ENCODE measurements around the gene GAL3ST3.
A peak's percentile ranks its signal among the peaks of the same experiment; 100 is the strongest.
"Not testable (repeated sequence)": the region's sequence is repeated elsewhere in the genome, so short reads cannot be mapped to it uniquely, and the experiment has no call there.

The GAL3ST3 gene, protein sequence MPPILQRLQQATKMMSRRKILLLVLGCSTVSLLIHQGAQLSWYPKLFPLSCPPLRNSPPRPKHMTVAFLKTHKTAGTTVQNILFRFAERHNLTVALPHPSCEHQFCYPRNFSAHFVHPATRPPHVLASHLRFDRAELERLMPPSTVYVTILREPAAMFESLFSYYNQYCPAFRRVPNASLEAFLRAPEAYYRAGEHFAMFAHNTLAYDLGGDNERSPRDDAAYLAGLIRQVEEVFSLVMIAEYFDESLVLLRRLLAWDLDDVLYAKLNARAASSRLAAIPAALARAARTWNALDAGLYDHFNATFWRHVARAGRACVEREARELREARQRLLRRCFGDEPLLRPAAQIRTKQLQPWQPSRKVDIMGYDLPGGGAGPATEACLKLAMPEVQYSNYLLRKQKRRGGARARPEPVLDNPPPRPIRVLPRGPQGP

DNA sequence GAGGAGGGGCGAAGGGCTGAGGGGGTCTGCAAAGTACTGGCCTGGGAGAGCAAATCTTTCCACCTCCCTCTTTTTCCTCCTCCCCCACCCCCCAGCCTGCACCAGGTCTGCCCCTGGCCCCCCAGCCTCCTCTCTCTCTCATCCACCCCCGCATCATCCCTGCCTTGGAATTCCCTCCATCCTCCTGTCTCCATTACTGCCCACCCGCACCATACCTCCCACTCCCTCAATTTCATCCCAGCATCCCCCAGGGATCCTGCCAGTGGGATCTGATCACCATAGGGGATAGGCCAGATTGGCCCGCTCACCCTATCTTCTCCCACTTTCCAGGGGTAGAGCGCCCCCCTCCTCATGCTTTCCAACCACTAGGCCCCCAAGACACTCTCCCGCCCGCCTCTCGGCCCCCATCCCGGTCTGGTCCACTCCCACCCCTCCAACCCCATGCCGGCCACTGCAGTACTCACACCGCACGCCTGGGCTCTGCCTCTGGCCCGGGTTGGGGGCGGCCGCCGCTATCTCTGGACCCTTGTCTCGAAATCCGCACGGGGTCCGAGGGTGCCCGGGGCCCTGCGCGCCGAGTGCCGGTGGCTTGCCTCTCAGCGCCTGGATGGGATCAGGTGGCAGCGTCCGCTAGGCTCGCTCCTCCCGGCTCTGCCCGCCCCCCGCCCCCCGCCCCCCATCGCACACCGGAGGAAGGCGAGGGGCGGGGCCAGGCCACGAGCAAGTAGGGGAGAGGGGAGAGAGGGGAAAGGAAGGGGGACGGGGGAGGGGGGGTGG lies at the start of gene GAL3ST3:
TSS of gene GAL3ST3 (minus strand) at position 615 of the 777 bp plus-strand sequence. CDS start 3,746 bp downstream, outside the sequence.
- in situ Hi-C loops (cut with HindIII; ENCODE audit: low pct_ligation_motif_present, low pct_unique_long_range_greater_than_20kb, low sequenced_read_pairs), result no loop called here
- no peak for DNase-seq

DNA sequence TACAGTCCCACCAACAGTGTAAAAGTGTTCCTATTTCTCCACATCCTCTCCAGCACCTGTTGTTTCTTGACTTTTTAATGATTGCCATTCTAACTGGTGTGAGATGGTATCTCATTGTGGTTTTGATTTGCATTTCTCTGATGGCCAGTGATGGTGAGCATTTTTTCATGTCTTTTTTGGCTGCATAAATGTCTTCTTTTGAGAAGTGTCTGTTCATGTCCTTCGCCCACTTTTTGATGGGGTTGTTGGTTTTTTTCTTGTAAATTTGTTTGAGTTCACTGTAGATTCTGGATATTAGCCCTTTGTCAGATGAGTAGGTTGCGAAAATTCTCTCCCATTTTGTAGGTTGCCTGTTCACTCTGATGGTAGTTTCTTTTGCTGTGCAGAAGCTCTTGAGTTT lies 43.2 kb upstream of the GAL3ST3 start:
- in situ Hi-C loops (cut with HindIII; ENCODE audit: low pct_ligation_motif_present, low pct_unique_long_range_greater_than_20kb, low sequenced_read_pairs); DNase-seq: not testable (repeated sequence)

DNA sequence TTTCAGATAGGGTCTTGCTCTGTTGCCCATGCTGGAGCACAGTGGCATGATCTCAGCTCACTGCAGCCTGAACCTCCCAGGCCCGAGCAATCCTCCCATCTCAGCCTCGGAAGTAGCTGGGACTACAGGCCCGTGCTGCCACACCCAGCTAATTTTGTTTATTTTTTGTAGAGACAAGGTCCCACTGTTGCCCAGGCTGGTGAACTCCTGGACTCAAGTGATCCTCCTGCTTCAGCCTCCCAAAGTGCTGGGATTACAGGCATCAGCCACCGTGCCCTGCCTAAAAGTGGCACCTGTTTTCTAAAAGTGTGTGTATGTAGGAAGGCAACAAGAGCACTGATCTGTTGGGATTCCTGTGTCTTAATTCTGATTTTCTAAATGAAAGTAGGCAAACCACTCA lies 41.3 kb upstream of the GAL3ST3 start:
- DNase-seq, result no peak
- in situ Hi-C loops (cut with HindIII; ENCODE audit: low pct_ligation_motif_present, low pct_unique_long_range_greater_than_20kb, low sequenced_read_pairs), result no loop called here

DNA sequence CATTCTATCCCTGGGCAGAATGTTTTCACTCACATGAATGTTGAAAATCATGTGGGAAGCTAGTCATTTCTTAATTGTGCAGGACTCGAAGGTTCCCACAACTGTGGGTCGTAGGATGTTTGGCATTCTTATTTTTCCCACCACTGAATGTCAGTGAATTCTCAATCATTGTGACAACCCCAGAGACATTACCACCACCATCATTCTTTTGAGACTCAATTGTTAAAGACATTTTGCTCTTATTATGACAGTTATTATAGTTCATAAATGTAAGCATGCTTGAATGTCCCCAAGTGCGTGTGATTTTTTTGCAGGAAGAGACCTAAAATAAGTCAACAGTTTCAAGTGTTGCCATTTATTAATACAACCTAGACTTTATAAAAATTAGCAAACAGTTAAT lies 40.1 kb upstream of the GAL3ST3 start:
- in situ Hi-C loops (cut with HindIII; ENCODE audit: low pct_ligation_motif_present, low pct_unique_long_range_greater_than_20kb, low sequenced_read_pairs), result no loop called here
- DNase-seq, result no peak

DNA sequence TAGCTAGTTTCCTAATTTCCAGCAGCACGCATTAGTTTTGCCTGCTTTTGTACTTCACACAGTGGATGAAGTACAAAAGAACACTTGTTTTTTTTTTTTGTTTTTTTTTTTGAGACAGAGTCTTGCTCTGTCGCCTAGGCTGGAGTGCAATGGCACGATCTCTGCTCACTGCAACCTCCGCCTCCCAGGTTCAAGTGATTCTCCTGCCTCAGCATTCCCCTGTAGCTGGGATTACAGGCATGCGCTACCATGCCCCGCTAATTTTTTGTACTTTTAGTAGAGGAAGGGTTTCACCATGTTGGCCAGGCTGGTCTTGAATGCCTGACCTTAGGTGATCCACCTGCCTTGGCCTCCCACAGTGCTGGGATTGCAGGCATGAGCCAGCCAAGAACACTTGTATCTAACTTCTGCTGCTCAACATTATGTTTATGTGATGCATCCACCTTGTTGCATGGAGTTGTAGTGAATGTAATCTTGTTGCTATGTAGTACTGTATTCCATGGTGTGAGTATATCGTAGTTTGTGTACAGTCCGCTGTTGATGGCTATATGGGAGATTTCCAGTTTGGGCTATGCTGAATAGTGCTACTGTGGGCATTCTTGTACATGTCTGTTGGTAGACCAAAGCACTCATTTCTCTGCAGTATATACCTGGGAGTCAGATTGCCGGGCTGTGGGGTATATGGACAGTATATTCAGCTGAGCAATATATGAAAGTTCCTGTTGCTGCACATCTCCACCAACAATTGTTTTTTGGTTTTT lies 38.4 kb upstream of the GAL3ST3 start:
- no peak for DNase-seq
- in situ Hi-C loops (cut with HindIII; ENCODE audit: low pct_ligation_motif_present, low pct_unique_long_range_greater_than_20kb, low sequenced_read_pairs), result no loop called here

DNA sequence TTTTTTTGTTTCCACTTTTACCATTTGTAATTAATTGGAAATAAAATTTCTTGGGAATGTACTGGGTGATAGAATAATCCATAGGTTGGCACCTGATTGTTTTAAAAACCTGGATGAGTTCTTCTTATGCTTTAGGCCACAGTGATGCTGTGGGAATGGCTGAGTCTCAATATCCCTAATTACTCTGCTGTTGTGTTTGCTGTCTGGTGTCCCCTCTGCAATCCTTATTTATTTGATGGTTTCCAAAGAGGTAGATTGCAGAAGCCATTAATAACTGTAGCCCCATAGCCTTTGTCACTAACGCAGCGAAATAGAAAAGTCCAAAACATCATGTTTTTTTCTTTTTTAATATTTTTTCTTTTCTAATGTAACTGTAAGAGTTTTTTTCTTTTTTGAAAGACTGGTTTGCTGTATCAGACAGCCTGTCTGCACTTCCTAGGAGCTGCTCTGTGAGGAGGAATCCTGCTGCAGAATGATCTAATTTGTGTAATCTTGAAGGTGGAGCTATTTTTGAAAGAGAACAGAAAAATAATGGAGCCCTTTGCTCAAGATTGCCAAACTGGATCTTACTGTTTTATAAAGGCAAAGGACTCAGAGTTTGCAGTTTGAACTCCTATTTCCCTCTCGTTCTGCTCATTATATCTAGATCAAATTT lies 36.0 kb upstream of the GAL3ST3 start:
- in situ Hi-C loops (cut with HindIII; ENCODE audit: low pct_ligation_motif_present, low pct_unique_long_range_greater_than_20kb, low sequenced_read_pairs), result no loop called here
- no peak for DNase-seq

DNA sequence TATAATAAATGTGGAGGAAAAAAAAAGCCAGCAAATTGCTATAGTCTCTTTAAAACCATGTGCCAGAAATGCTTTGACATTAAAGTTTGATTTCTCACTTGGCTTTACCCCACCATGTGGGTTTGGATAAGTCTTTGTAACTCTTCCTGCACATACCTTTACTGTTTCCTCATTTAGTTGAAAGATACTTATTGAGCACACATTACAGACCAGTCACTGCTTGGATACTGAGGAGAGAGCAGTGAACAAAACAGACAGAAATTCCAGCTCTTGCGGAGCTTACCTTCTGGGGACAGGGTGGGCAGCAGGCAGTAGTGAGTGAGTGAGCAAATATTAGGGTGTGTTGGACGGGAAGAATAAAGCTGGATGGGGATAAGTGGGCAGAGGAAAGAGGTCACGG lies 34.8 kb upstream of the GAL3ST3 start:
- in situ Hi-C loops (cut with HindIII; ENCODE audit: low pct_ligation_motif_present, low pct_unique_long_range_greater_than_20kb, low sequenced_read_pairs), result no loop called here
- no peak for DNase-seq

DNA sequence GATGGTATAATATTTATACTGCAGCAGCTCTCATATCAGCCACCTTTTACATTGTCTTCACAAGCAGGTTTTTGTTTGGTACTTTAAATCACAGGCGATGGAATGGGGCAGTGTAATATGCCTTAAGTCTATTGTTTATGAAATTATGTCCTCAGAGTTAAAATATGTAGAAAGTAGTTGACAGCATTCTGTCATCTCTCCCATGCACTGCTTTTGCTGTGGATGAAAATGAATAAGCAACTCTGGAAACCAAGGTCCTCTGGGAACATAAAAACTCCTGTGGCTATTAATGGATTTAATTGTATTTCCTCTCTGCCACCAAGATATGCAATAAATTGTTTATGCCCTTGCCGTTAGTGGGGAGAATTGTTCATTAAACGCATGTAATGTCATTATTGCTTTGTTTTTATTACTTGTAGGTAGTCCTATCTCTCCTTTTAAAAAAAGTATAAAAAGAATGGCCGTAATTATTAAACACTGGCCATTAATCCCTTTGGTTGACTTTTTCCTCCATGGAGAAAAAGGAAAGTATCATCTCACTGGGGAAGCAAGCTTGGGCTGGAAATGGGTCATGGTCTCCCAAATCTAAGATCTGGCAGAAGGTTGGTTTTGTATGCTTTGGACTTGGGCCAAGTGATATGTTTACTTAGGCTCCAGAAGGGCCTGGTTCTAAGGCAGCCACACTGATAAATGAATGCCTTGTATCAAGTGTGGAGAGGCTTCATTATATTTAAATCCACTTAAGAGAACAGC lies 34.2 kb upstream of the GAL3ST3 start:
- DNase-seq, result no peak
- in situ Hi-C loops (cut with HindIII; ENCODE audit: low pct_ligation_motif_present, low pct_unique_long_range_greater_than_20kb, low sequenced_read_pairs), result no loop called here

DNA sequence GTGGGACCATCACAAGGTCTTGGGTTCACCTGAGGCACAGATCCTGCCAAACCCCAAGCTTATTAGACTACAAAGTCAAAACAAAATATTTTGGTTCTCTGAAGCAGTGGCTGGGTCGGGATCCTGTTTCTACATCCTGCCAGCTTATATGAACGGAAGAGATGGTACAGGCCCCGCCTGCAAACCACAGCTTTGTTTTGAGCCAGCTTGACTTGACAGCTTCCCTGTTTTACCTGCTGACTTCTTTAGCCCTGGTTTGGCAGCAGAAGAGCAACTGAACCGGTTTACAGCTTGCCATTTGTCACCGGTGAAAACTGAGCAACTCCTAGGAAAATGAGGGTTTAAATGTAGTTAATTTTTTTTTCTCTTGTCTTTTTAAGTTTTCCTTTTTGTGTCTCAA lies 32.5 kb upstream of the GAL3ST3 start:
- in situ Hi-C loops (cut with HindIII; ENCODE audit: low pct_ligation_motif_present, low pct_unique_long_range_greater_than_20kb, low sequenced_read_pairs), result no loop called here
- no peak for DNase-seq

DNA sequence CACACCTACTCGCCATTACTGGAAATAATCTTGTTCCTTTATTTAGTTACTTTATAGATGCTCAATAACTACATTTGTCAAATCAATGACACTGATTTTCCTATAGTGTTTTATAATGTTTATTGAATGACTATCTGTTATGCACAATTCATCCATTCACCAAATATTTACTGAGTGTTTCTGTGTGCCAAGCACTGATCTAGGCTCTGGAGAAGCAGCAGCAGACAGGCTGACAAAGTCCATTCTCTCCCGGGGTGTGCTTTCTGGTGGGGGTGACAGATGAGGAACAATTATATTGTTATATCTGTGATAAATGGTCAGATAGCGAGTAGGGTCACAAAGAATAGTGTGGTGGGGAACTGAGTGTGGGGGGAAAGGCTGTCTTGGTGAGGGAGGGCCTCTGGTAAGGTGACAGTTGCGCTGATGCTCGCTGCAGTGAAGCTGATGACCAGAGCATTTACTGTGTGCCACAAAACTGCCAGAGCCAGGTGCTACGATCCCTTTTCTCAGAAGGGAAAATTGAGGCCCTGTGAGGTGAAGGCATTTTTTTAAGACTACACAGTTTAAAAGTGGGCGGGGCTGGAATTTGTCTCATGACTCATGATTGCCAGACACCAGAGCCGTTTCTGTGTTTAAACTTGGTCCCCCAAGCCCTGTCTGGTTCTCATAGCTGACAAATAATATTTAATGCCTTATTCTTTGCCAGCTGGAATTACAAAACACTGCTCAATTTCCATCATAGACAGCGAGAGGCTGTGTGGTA lies 31.3 kb upstream of the GAL3ST3 start:
- peak; percentile 39 for DNase-seq
- in situ Hi-C loops (cut with HindIII; ENCODE audit: low pct_ligation_motif_present, low pct_unique_long_range_greater_than_20kb, low sequenced_read_pairs), result no loop called here

DNA sequence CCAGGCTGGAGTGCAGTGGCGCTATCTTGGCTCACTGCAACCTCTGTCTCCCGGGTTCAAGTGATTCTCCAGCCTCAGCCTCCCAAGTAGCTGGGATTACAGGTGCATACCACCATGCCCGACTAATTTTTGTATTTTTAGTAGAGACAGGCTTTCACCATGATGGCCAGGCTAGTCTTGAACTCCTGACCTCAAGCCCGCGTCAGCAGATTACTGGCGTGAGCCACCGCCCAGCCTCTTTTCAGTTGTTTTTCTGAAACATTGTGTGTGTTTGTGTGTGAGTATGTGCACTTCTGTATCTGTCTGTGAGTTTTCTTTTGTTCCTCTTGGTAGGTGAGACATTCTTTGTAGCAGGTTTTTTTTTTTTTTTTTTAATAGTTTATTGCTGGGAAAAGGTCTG lies 30.0 kb upstream of the GAL3ST3 start:
- in situ Hi-C loops (cut with HindIII; ENCODE audit: low pct_ligation_motif_present, low pct_unique_long_range_greater_than_20kb, low sequenced_read_pairs), result not testable (repeated sequence)

DNA sequence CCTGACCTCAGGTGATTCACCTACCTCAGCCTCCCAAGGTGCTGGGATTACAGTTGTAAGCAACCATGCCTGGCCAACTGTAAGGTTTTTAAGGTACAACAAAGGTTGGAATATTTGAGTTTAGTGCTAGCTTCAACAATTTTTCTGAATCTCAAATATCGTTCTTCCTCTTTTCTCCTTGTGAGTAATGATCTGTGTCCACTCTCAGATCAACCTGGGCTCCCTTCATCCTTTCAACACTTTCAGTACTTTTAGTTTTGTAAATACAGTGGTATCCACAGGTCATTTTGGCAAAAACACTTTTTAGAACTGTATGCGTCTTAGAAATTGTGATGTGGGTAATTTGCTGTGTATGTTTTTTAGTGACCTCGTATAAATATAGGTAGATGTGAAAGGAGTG lies 29.0 kb upstream of the GAL3ST3 start:
- no peak for DNase-seq
- in situ Hi-C loops (cut with HindIII; ENCODE audit: low pct_ligation_motif_present, low pct_unique_long_range_greater_than_20kb, low sequenced_read_pairs), result no loop called here

More for the DNA sequence above, 30.0 kb upstream of the GAL3ST3 start:
- not testable (repeated sequence) for DNase-seq

DNA sequence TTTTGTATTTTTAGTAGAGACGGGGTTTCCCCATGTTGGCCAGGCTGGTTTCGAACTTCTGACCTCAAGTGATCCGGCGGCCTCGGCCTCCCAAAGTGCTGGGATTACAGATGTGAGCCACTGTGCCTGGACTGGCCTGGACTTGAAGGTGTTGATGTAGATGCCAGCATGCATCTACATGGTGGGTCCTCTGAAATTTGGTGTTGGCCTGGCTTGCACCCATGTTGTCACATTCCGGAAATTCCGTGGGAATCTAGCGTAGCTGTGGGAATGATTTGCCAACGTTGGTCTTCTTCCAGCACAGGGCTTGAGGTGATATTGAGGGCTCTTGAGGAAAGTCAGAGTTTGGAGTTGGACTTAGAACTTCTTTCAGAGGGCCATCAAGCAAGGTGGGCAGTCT lies 27.6 kb upstream of the GAL3ST3 start:
- in situ Hi-C loops (cut with HindIII; ENCODE audit: low pct_ligation_motif_present, low pct_unique_long_range_greater_than_20kb, low sequenced_read_pairs), result no loop called here
- peak; percentile 33 for DNase-seq

DNA sequence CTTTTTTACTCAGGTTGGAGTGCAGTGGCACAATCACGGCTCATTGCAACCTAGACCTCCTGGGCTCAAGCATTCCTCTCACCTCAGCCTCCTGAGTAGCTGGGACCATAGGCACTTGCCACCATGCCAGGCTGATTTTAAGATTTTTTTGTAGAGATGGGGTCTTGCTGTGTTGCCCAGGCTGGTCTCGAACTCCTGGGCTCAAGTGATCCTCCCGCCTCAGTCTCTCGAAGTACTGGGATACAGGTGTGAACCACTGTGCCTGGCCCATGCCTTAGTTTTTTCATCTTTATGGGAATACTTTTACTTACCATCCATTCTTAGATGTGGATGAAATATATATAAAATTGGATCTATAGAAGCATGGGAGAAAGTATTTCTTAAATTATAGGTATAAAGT lies 26.3 kb upstream of the GAL3ST3 start:
- in situ Hi-C loops (cut with HindIII; ENCODE audit: low pct_ligation_motif_present, low pct_unique_long_range_greater_than_20kb, low sequenced_read_pairs), result no loop called here
- DNase-seq, result no peak

DNA sequence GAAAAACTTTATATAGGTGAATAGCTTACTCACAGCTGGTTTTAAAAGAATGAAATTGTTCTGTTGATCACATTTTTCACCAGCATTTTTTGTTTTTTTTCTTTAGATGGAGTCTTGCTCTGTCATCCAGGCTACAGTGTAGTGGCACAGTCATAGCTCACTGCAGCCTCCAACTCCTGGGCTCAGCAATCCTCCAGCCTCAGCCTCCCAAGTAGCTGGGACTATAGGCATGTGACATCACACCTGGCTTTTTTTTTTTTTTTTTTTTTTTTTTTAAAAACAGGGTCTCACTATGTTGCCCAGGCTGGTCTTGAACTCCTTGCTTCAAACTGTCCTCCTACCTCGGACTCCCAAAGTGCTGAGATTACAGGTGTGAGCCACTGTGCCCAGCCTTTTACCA lies 24.7 kb upstream of the GAL3ST3 start:
- in situ Hi-C loops (cut with HindIII; ENCODE audit: low pct_ligation_motif_present, low pct_unique_long_range_greater_than_20kb, low sequenced_read_pairs), result no loop called here
- no peak for DNase-seq

DNA sequence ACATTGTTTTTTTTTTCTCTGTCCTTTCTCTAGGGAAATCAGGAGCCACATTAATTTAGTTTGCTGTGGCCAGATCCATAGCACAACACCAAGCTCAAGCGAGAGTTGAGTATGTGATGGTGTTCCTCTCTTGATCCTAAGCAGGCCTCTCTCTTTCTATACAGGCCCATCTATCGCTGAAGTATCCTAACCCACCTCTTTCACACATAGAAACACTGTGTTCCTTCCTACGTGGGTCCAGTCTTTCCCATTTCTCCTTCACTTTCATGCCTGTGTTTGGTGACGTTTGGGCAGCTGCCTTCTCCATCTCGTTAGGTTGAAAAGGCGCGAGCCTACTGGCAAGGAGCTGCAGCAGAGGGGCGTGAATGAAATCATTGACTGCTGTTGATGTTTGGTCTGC lies 23.6 kb upstream of the GAL3ST3 start:
- DNase-seq, result no peak
- in situ Hi-C loops (cut with HindIII; ENCODE audit: low pct_ligation_motif_present, low pct_unique_long_range_greater_than_20kb, low sequenced_read_pairs), result no loop called here

DNA sequence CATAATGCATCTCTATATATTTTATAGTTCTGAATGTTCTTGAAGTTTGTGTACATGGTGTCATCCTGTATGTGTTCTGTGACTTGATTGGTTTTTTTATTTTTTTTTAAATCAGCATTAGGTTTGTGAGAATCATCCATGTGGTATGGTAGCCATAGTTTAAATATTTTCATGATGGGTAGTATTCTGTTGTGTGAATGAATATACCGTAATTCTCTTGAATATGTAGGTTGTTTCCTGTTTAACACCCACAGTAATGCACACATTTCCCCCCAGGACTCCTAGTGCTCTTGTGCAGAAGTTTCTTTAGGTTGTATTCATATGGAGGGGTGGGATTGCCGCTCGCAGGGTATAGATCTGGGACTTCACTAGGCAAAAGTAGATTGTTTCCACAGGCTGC lies 23.1 kb upstream of the GAL3ST3 start:
- in situ Hi-C loops (cut with HindIII; ENCODE audit: low pct_ligation_motif_present, low pct_unique_long_range_greater_than_20kb, low sequenced_read_pairs), result no loop called here
- DNase-seq, result no peak
